Ascending aorta (tissue), 2 donors: ENCODE results near the gene ANK3. TPM values are rescaled to one million over a fixed set of nuclear protein-coding genes. Genes with fewer than 3 reads are reported as not detected.

Experiments used
- DNase-seq, 2 donors: peaks; one replicate each; pipeline ENCODE4 v3.0.0-alpha.2; 2019; ENCODE audit warnings: low spot score in 2 of 2
- H3K27ac ChIP-seq, 2 donors: fragments of 200-600 bp; sonication (generic); one replicate each; pipeline ENCODE4 v1.5.1; 2016 to 2017; ENCODE audit warnings: mild to moderate bottlenecking in 1 of 2
- H3K27me3 ChIP-seq: fragments of 200-600 bp; sonication (generic); one replicate; pipeline ENCODE4 v1.5.1; 2017
- H3K36me3 ChIP-seq, 2 donors: fragments of 200-600 bp; sonication (generic); one replicate each; pipeline ENCODE4 v1.5.1; 2016
- H3K4me1 ChIP-seq, 2 donors: fragments of 200-600 bp; sonication (generic); one replicate each; pipeline ENCODE4 v1.5.1; 2016 to 2017; ENCODE audit warnings: mild to moderate bottlenecking in 1 of 2
- H3K4me3 ChIP-seq, 2 donors: fragments of 200-600 bp; sonication (generic); one replicate each; pipeline ENCODE4 v1.5.1; 2016 to 2017; ENCODE audit warnings: mild to moderate bottlenecking in 1 of 2
- H3K9me3 ChIP-seq, 2 donors: fragments of 200-600 bp; sonication (generic); one replicate each; pipeline ENCODE4 v1.5.1; 2016
- intact Hi-C: fragments of 100-400 bp; cut with DNase I; formaldehyde crosslinking; loops from one replicate; pipeline ENCODE4 v1.15.1; 2023
- total RNA-seq: library from RNA; depleted of rRNA; stranded (reverse); fragments of >200 nt; gene quantifications from one replicate; pipeline ENCODE4 v1.1.0, GENCODE V29; 2016
- TF ChIP-seq, protein P1 (sequence below), 3 experiments: fragments of 200-600 bp in 2 of 3; fragments of 450-650 bp in 1 of 3; sonication (generic) in 2 of 3; IDR thresholded peaks; one replicate each; pipeline ENCODE4 v1.5.1; 2016 to 2019; ENCODE audit warnings: antibody characterized with exemption in 3 of 3, mild to moderate bottlenecking in 1 of 3, moderate library complexity in 1 of 3

ANK3 gene
- total RNA-seq, 1 donor from 2014 or later = 28.3 TPM

DNA sequence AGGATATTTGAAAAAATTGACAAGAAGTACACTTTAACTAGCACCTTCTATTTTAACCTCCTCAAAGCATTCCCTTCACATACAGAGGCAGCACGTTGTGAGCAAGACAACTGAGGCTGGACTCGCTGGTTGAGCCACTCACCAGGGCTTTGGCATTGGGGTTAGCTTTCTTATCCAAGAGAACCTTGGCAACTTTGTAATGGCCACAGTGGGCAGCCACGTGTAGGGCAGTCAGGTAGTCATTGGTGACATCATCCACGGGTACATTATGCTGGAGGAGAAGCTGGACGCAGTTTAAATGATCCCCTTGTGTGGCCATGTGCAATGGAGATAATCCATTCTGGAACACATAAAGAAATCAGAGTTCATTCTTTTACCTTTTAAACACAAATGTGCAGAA, 181.8 kb downstream of the ANK3 start:
- no peaks in the 10 kb centered on the region for H3K27me3 ChIP-seq
- intact Hi-C loops = loop anchor here (1.0 to 5.0 kb wide), 4 partner anchors 93 to 581 kb away; no protein-coding TSS in a partner anchor
- DNase-seq = no peak
- no peak overlapping the region for H3K27ac ChIP-seq
- no peak overlapping the region for H3K4me3 ChIP-seq
- TF ChIP-seq, protein P1, sequence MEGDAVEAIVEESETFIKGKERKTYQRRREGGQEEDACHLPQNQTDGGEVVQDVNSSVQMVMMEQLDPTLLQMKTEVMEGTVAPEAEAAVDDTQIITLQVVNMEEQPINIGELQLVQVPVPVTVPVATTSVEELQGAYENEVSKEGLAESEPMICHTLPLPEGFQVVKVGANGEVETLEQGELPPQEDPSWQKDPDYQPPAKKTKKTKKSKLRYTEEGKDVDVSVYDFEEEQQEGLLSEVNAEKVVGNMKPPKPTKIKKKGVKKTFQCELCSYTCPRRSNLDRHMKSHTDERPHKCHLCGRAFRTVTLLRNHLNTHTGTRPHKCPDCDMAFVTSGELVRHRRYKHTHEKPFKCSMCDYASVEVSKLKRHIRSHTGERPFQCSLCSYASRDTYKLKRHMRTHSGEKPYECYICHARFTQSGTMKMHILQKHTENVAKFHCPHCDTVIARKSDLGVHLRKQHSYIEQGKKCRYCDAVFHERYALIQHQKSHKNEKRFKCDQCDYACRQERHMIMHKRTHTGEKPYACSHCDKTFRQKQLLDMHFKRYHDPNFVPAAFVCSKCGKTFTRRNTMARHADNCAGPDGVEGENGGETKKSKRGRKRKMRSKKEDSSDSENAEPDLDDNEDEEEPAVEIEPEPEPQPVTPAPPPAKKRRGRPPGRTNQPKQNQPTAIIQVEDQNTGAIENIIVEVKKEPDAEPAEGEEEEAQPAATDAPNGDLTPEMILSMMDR (IDR thresholded peaks at IDR 0.05) = no peak
- peaks cover 0 to 11% of the 10 kb centered on the region in 2 donors for H3K4me1 ChIP-seq
- H3K9me3 ChIP-seq = peaks cover 0 to 7% of the 10 kb centered on the region in 2 donors
- no peaks in the 10 kb centered on the region for H3K36me3 ChIP-seq

DNA sequence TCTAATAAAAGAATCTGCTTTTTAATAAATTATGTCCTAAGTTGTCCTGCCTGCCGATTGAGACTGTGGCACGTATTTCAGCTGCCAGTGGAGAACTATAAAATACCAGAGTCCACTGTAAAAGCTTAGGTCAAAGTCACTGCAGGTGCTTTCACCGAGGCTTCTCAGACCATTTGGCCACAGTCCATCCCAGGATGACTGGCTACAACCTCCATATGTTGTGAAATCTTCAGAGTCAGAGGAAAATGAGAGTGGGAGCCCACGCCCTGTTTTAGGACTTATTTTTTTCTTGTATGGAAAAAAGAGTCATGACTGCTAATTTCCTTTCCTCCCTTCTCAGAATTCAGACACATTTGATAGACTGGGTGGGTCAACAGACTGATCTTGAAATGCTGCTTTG, 182.9 kb downstream of the ANK3 start:
- Histone ChIP-seq H3K9me3 (no peaks in the 10 kb centered on the region), H3K27me3 (no peaks in the 10 kb centered on the region), H3K4me3 (no peak overlapping the region), H3K4me1 (peaks cover 0 to 11% of the 10 kb centered on the region in 2 donors), H3K36me3 (no peaks in the 10 kb centered on the region), H3K27ac (no peak overlapping the region)
- intact Hi-C loops = loop anchor here (5.0 kb wide), 2 partner anchors 226 to 579 kb away; no protein-coding TSS in a partner anchor
- DNase-seq = peak in 1 of 2 donors; percentile 66
- TF ChIP-seq, protein P1 (IDR thresholded peaks at IDR 0.05) = no peak

DNA sequence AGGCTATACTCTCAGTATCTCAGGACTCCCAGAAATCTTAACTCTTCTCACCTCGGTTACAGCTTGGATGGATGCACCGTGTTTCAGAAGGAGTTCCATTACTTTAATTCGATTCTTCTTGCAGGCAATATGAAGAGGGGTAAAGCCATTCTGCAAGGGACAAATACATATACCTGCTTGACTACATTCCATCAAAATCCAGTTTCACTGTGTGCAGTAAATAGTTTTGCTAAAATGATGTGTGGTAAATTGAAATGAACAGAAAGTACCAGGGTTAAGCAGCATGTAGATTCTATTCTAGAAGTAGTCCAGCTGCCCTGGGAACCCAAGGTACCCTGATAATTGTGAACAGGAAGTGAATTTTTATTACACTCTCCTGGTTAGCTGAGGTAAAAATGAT, 183.9 kb downstream of the ANK3 start:
- Histone ChIP-seq H3K4me3 (no peak overlapping the region), H3K4me1 (peaks cover 0 to 11% of the 10 kb centered on the region in 2 donors), H3K9me3 (no peaks in the 10 kb centered on the region), H3K27ac (no peak overlapping the region), H3K36me3 (no peaks in the 10 kb centered on the region), H3K27me3 (no peaks in the 10 kb centered on the region)
- DNase-seq = no peak
- intact Hi-C loops = loop anchor here (5.0 kb wide), 2 partner anchors 227 to 578 kb away; no protein-coding TSS in a partner anchor
- TF ChIP-seq, protein P1 (IDR thresholded peaks at IDR 0.05) = no peak

DNA sequence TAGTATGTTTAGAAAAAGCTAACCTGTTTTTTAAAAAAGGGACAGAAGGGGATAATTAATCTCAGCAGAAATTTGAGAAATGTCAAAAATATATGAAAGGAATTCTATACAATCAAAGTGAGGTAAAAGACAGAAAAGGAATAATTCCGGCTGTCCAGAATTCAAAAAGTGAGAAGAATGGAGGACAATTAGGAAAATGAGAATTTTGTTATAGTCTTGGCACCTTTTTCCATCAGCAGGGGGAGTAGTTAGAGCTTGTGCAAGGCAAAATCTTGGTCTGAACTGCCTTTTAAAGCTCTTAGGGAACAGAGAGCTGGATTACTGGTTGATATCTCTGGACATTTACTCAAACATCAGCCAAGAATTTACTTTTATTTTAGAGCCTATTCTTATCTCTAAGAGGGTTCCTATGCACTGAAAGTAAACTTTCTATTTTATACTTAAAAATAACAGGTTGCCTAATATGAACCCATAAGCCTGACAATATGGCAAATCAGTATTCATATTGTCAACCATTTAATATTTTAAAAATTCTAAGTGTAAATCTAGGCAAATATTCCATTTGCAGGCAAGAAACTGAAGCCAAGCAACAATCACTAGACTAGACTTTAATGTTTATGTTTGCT, 185.6 kb downstream of the ANK3 start:
- intact Hi-C loops = no loop called here
- no peaks in the 10 kb centered on the region for H3K27me3 ChIP-seq
- no peak overlapping the region for H3K4me3 ChIP-seq
- H3K36me3 ChIP-seq = no peaks in the 10 kb centered on the region
- no peaks in the 10 kb centered on the region for H3K9me3 ChIP-seq
- no peak overlapping the region for H3K27ac ChIP-seq
- peaks cover 0 to 18% of the 10 kb centered on the region in 2 donors for H3K4me1 ChIP-seq
- no peak for DNase-seq
- TF ChIP-seq, protein P1 (IDR thresholded peaks at IDR 0.05) = peak in 2 of 3 experiments; percentile 40 to 56

DNA sequence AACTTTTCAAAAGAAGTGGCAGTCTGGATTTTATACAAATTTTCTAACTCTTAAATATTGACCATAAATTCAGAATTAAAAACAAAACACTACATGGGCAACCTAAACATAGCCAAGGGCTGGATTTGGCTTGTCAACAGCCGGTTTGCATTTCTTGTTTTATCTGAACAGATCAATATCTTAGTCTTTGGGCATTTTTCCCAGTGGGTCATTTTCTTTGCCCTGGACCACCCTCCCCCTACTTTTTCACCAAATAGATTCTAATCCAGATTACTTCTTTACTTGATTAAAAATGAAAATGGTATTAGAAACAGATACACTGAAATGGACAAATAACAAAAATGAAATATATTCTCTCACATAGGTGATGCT, 189.0 kb downstream of the ANK3 start:
- peaks cover 0 to 7% of the 10 kb centered on the region in 2 donors for H3K4me1 ChIP-seq
- no peak overlapping the region for H3K4me3 ChIP-seq
- no peak overlapping the region for H3K27ac ChIP-seq
- intact Hi-C loops = no loop called here
- H3K9me3 ChIP-seq = no peaks in the 10 kb centered on the region
- no peaks in the 10 kb centered on the region for H3K36me3 ChIP-seq
- H3K27me3 ChIP-seq = no peaks in the 10 kb centered on the region
- TF ChIP-seq, protein P1 (IDR thresholded peaks at IDR 0.05) = no peak
- no peak for DNase-seq
